Heart right ventricle (tissue), 16 donors: ENCODE data around the gene SLC9A2. TPM values are rescaled to one million over a fixed set of nuclear protein-coding genes. Genes with fewer than 3 reads are reported as not detected.
A peak's percentile ranks its signal among the peaks of the same experiment; 100 is the strongest.

Experiments
- ATAC-seq, 8 donors: fragments of 200-7000 bp; cut with Tn5 transposase; one replicate each; pipeline ENCODE4 v1.9.1; 2020; ENCODE audit warnings: mild to moderate bottlenecking in 8 of 8, moderate library complexity in 8 of 8, moderate number of reproducible peaks in 1 of 8
- DNase-seq, 2 donors: peaks; one replicate each; pipeline ENCODE4 v3.0.0-alpha.2; 2020
- H3K27ac ChIP-seq, 10 donors: fragments of 200-600 bp; sonication (generic) in 2 of 10; one replicate each; pipeline versions ENCODE4 v1.5.0 to v1.8.0; 2020 to 2022; ENCODE audit warnings: mild to moderate bottlenecking in 3 of 10
- H3K27me3 ChIP-seq, 7 donors: fragments of 200-600 bp; one replicate each; pipeline ENCODE4 v1.8.0; 2021 to 2022; ENCODE audit warnings: mild to moderate bottlenecking in 2 of 7
- H3K36me3 ChIP-seq, 9 donors: fragments of 200-600 bp; sonication (generic) in 1 of 9; one replicate each; pipeline versions ENCODE4 v1.5.0 to v1.8.0; 2020 to 2022; ENCODE audit warnings: mild to moderate bottlenecking in 2 of 9
- H3K4me1 ChIP-seq, 9 donors: fragments of 200-600 bp; sonication (generic) in 1 of 9; one replicate each; pipeline versions ENCODE4 v1.5.0 to v1.8.0; 2020 to 2022; ENCODE audit warnings: mild to moderate bottlenecking in 4 of 9
- H3K4me3 ChIP-seq, 10 donors: fragments of 200-600 bp; sonication (generic) in 2 of 10; one replicate each; pipeline versions ENCODE4 v1.5.0 to v1.8.0; 2020 to 2022; ENCODE audit warnings: mild to moderate bottlenecking in 7 of 10, moderate library complexity in 2 of 10
- H3K9me3 ChIP-seq, 11 donors: fragments of 200-600 bp in 10 of 11; sonication (generic) in 2 of 11; one replicate each; pipeline versions ENCODE4 v1.5.0 to v1.8.0; 2013 to 2022; ENCODE audit warnings: mild to moderate bottlenecking in 2 of 11, control low read depth in 1 of 11, moderate library complexity in 1 of 11
- WGBS, 2 donors: extraction: QIAGEN DNeasy Blood & Tissue Kit; methylation state at CpG; one replicate each; pipeline ENCODE4 v1.1.7; 2013; ENCODE audit warnings: inconsistent platforms in 1 of 2; 5-methylcytosine and 5-hydroxymethylcytosine counted together
- intact Hi-C, 10 donors: fragments of 100-400 bp; cut with DNase I; formaldehyde crosslinking; loops; one replicate each; pipeline versions ENCODE4 v1.11.1 to v1.14.2; 2022
- polyA plus RNA-seq, 2 donors: library from polyadenylated mRNA; stranded (reverse); fragments of 200-250 nt; gene quantifications; one replicate each; pipeline ENCODE4 v1.2.3, GENCODE V29; 2013
- total RNA-seq, 10 donors: library from RNA; stranded (reverse); fragmentation: NEBNext Ultra II Directional in 3 of 10; extraction: Animal tissue kit (Norgen Biotek cat#: 25700) in 3 of 10; gene quantifications; one replicate each; pipeline versions ENCODE4 v1.2.1 to v1.2.4, GENCODE V29; 2021 to 2023
- TF ChIP-seq, protein P1 (sequence below), 9 donors: fragments of 200-600 bp; sonication (generic) in 2 of 9; IDR thresholded peaks; one replicate each; pipeline versions ENCODE4 v1.5.0 to v1.8.0; 2021 to 2022; ENCODE audit warnings: antibody characterized with exemption in 9 of 9, mild to moderate bottlenecking in 5 of 9, moderate library complexity in 1 of 9
- donor health status: Arrhythmogenic right ventricular cardiomyopathy.
- donor health status: ischemic (EF 13 %, LVEDD 7.1; RV severe dilation, severe dysfunction).
- donor health status: healthy with polysubstance abuse.
- donor health status: DM: no; HTN: yes; CAD: no.
- donor health status: DM: no; HTN: no; CAD: no.
- donor health status: ischemic (EF 25% LVEDD 6.9; RV normal size, moderate dysfunction).
- donor health status: ischemic (EF 25% LVEDD 5.7; RV mildly dilated, moderate dysfunction).
- donor health status: healthy.
- donor health status: DM: yes; HTN: yes; CAD: no.
- donor health status: Ischemic cardiomyopathy.
- donor health status: ischemic (EF 35%, LVEDD 5.7; RV mildly dilated, moderate dysfunction).
- donor health status: nonischemic (EF 11% LVEDD 7.7; RV severe dilation, severe dysfunction).
- donor health status: DM: yes; HTN: yes; CAD: no.
- donor health status: PGD.
- donor health status: ischemic (EF 29% LVEDD 5.4; RV normal size, mild dysfunction).
- donor health status: nonischemic (EF 23%, LVEDD 6.1; RV moderate dilation, normal function).

Gene SLC9A2
- total and polyA plus RNA-seq, 12 donors: under 0.01 to 0.21 (median 0.17) TPM; not detected in 5

- 77 to 83% methylated on average over 7 of the region's 7 CpGs for WGBS, 2 donors
Observed at GRCh38 chr2:102657770-102658169, 38.4 kb downstream of the SLC9A2 start.

GRCh38 chr2:102660070-102660469 is 40.7 kb downstream of the SLC9A2 start:
- intact Hi-C loops: no loop called here
- TF ChIP-seq, protein P1, sequence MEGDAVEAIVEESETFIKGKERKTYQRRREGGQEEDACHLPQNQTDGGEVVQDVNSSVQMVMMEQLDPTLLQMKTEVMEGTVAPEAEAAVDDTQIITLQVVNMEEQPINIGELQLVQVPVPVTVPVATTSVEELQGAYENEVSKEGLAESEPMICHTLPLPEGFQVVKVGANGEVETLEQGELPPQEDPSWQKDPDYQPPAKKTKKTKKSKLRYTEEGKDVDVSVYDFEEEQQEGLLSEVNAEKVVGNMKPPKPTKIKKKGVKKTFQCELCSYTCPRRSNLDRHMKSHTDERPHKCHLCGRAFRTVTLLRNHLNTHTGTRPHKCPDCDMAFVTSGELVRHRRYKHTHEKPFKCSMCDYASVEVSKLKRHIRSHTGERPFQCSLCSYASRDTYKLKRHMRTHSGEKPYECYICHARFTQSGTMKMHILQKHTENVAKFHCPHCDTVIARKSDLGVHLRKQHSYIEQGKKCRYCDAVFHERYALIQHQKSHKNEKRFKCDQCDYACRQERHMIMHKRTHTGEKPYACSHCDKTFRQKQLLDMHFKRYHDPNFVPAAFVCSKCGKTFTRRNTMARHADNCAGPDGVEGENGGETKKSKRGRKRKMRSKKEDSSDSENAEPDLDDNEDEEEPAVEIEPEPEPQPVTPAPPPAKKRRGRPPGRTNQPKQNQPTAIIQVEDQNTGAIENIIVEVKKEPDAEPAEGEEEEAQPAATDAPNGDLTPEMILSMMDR (IDR thresholded peaks at IDR 0.05): no peak
- ATAC-seq: peak in 5 of 8 donors; percentile 57 to 89 (median 82)
- Histone ChIP-seq H3K36me3 (no peaks in the 10 kb centered on the region), H3K27ac (peak overlapping the region in 1 of 10 donors; percentile 43), H3K9me3 (no peaks in the 10 kb centered on the region), H3K4me3 (no peak overlapping the region), H3K27me3 (no peaks in the 10 kb centered on the region), H3K4me1 (no peaks in the 10 kb centered on the region)
- DNase-seq: peak; percentile 26 to 30
- 24% methylated on average over 2 of the region's 2 CpGs for WGBS, 2 donors

More at GRCh38 chr2:102657770-102658169, 38.4 kb downstream of the SLC9A2 start:
- no peak for ATAC-seq
- Histone ChIP-seq H3K36me3 (no peaks in the 10 kb centered on the region), H3K9me3 (no peaks in the 10 kb centered on the region), H3K27me3 (peaks cover 0 to 3% (median 0%) of the 10 kb centered on the region in 7 donors), H3K4me3 (no peak overlapping the region), H3K4me1 (no peaks in the 10 kb centered on the region), H3K27ac (no peak overlapping the region)
- intact Hi-C loops: no loop called here
- no peak for DNase-seq
- TF ChIP-seq, protein P1 (IDR thresholded peaks at IDR 0.05): no peak

DNA sequence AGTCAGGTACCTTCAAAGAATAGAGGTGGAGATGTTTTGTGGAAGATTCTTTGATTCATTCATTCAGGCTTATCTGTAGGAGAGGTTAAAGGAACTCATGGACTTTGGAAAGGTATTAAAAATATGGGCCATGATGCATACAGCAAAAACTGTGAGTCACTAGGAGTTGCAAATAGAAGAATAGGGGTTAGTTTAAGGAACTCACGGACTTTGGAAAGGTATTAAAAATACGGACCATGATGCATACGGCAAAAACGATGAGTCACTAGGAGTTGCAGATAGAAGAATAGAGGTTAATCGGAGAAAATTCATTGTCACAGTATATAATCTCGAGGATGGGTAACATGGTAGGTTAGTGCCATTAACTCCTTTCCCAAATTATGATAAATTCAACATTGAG is 41.2 kb downstream of the SLC9A2 start:
- Histone ChIP-seq H3K27me3 (no peaks in the 10 kb centered on the region), H3K36me3 (no peaks in the 10 kb centered on the region), H3K4me1 (no peaks in the 10 kb centered on the region), H3K4me3 (no peak overlapping the region), H3K27ac (peak overlapping the region in 1 of 10 donors; percentile 43), H3K9me3 (no peaks in the 10 kb centered on the region)
- ATAC-seq (no peak), DNase-seq (no peak)
- intact Hi-C loops: no loop called here
- TF ChIP-seq, protein P1 (IDR thresholded peaks at IDR 0.05): no peak
- 92% methylated on average over 6 of the region's 6 CpGs for WGBS, 2 donors

DNA sequence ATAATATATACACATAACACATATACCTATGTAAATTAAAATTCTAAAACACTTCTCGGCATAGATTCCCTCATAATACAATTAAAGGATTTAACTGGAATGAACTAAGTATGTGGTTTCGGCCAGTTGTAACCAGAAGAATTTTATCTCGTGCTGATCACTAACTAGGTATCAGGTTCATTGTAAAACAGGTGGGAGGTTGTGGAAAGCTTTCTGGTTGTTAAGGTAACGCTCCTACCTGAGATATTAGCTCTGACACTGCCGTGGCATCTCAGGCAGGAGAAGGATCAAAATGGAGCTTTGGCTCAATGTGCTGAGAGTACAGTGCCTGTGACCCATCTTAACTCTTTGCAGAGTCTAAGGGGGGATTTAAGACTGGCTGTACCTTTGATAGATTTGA is 42.5 kb downstream of the SLC9A2 start:
- 77 to 88% methylated on average over 5 of the region's 5 CpGs for WGBS, 2 donors
- no peak for DNase-seq
- no peaks in the 10 kb centered on the region for H3K9me3 ChIP-seq

More for the DNA sequence above, 42.5 kb downstream of the SLC9A2 start:
- ATAC-seq: no peak
- no peaks in the 10 kb centered on the region for H3K4me1 ChIP-seq
- H3K27ac ChIP-seq: no peak overlapping the region
- no peaks in the 10 kb centered on the region for H3K27me3 ChIP-seq
- TF ChIP-seq, protein P1 (IDR thresholded peaks at IDR 0.05): no peak
- no peak overlapping the region for H3K4me3 ChIP-seq
- intact Hi-C loops: no loop called here
- H3K36me3 ChIP-seq: no peaks in the 10 kb centered on the region
